GM12878 (cell line): ENCODE data around the gene KYAT1. TPM values are rescaled to one million over a fixed set of nuclear protein-coding genes. Genes with fewer than 3 reads are reported as not detected.
A peak's percentile ranks its signal among the peaks of the same experiment; 100 is the strongest.

Experiments used
- ATAC-seq: fragments of 200-7000 bp; cut with Tn5 transposase; 3 replicates; pipeline ENCODE4 v1.9.1; 2020; ENCODE audit warnings: mild to moderate bottlenecking, moderate library complexity
- BruUV-seq: library from RNA; stranded (reverse); fragments of 400-500 nt; replicated peaks from 2 replicates; lab custom pipeline; 2021; lab: Mats Ljungman, UMichigan
- CTCF ChIA-PET: fragments of 300-600 bp; sonication (Branson Sonifier 250); formaldehyde crosslinking; extraction: SDS; loops from one replicate; lab custom pipeline; 2021; ENCODE audit warnings: inconsistent platforms; lab: Yijun Ruan, JAX
- POLR2A ChIA-PET: fragments of 350-600 bp; formaldehyde crosslinking; extraction: SDS; loops from one replicate; lab custom pipeline; 2021; ENCODE audit warnings: inconsistent platforms; lab: Charles Lee
- RAD21 ChIA-PET: fragments of 300-600 bp; sonication (Branson Sonifier 250); formaldehyde crosslinking; loops from one replicate; lab custom pipeline; 2023; ENCODE audit warnings: antibody characterized with exemption; ENCODE audit not compliant: unreplicated experiment; lab: Charles Lee
- SMC1A ChIA-PET: fragments of 300-600 bp; sonication (Branson Sonifier 250); formaldehyde crosslinking; loops from one replicate; lab custom pipeline; 2023; ENCODE audit not compliant: unreplicated experiment, uncharacterized antibody; lab: Charles Lee
- DNase-seq: peaks from one replicate; pipeline ENCODE4 v3.0.0-alpha.2; 2011; ENCODE audit warnings: low read depth, low spot score
- FAIRE-seq: peaks from 3 replicates; lab custom pipeline; 2011; peaks lifted over from hg19 to GRCh38; lab: Jason Lieb, UNC
- H2AFZ ChIP-seq: 2 replicates; pipeline ENCODE4 v1.6.0; 2011; ENCODE audit warnings: low read depth, low read length, control low read depth; ENCODE audit not compliant: control insufficient read depth
- H3K27ac ChIP-seq: 2 replicates; pipeline ENCODE4 v1.5.1; 2011; ENCODE audit warnings: control low read depth; ENCODE audit not compliant: control insufficient read depth, insufficient read depth
- H3K27me3 ChIP-seq, 2 experiments: replicated peaks in 1 of 2; 2 replicates each; pipeline versions ENCODE4 v1.6.0 to v1.6.1; 2011; ENCODE audit warnings: low read length in 1 of 2; ENCODE audit not compliant: control insufficient read depth in 2 of 2, insufficient read depth in 2 of 2
- H3K36me3 ChIP-seq, 2 experiments: 2 replicates each; pipeline ENCODE4 v1.5.1; 2011; ENCODE audit warnings: low read length in 1 of 2; ENCODE audit not compliant: control insufficient read depth in 2 of 2, insufficient read depth in 2 of 2
- H3K4me1 ChIP-seq: 2 replicates; pipeline ENCODE4 v1.6.1; 2011; ENCODE audit warnings: mild to moderate bottlenecking, low read length, moderate library complexity, mixed read lengths; ENCODE audit not compliant: control insufficient read depth, insufficient read depth
- H3K4me2 ChIP-seq: 2 replicates; pipeline ENCODE4 v1.6.0; 2011; ENCODE audit warnings: control low read depth; ENCODE audit not compliant: control insufficient read depth, insufficient read depth
- H3K4me3 ChIP-seq: fragments of 200-600 bp; sonication (generic); 2 replicates; pipeline ENCODE4 v1.5.1; 2016
- H3K79me2 ChIP-seq: 2 replicates; pipeline ENCODE4 v1.6.0; 2011; ENCODE audit warnings: low read length; ENCODE audit not compliant: control insufficient read depth, insufficient read depth
- H3K9ac ChIP-seq: 2 replicates; pipeline ENCODE4 v1.8.0; 2011; ENCODE audit warnings: low read length, control low read depth, mixed read lengths; ENCODE audit not compliant: control insufficient read depth, insufficient read depth
- H3K9me3 ChIP-seq: replicated peaks from 3 replicates; pipeline ENCODE4 v1.5.1; 2011; ENCODE audit warnings: mild to moderate bottlenecking, low read length; ENCODE audit not compliant: control insufficient read depth, insufficient read depth
- H4K20me1 ChIP-seq: 2 replicates; pipeline ENCODE4 v1.6.0; 2011; ENCODE audit not compliant: control insufficient read depth, insufficient read depth
- ATF2 ChIP-seq: IDR thresholded peaks from 2 replicates; pipeline ENCODE4 v1.6.1; 2012; ENCODE audit warnings: low read length, inconsistent platforms
- ATF3 ChIP-seq: IDR thresholded peaks from 2 replicates; pipeline ENCODE4 v1.6.1; 2011; ENCODE audit warnings: low read depth, mild to moderate bottlenecking, low read length, moderate library complexity, borderline replicate concordance; ENCODE audit errors: extremely low read depth
- CREM ChIP-seq: IDR thresholded peaks from 2 replicates; pipeline ENCODE4 v1.6.1; 2014; ENCODE audit warnings: antibody characterized with exemption, low read depth
- E2F4 ChIP-seq: IDR thresholded peaks from 2 replicates; pipeline ENCODE4 v1.6.1; 2012; ENCODE audit warnings: low read depth, low read length, improper control_type of control experiment
- RAD21 ChIP-seq: IDR thresholded peaks from 2 replicates; pipeline ENCODE4 v1.6.1; 2011; ENCODE audit warnings: mild to moderate bottlenecking, low read depth, low read length, moderate library complexity; ENCODE audit not compliant: insufficient read depth
- RAD51 ChIP-seq: fragments of 450-650 bp; IDR thresholded peaks from 2 replicates; pipeline ENCODE4 v1.6.1; 2016; ENCODE audit warnings: moderate library complexity, mild to moderate bottlenecking, inconsistent platforms
- SMAD5 ChIP-seq: IDR thresholded peaks from 2 replicates; pipeline ENCODE4 v1.6.1; 2016; ENCODE audit warnings: antibody characterized with exemption, low read depth
- SPI1 ChIP-seq: IDR thresholded peaks from 2 replicates; pipeline ENCODE4 v1.6.1; 2011; ENCODE audit warnings: low read depth, mild to moderate bottlenecking, low read length, moderate library complexity, borderline replicate concordance; ENCODE audit not compliant: insufficient read depth
- SREBF2 ChIP-seq: IDR thresholded peaks from 2 replicates; pipeline ENCODE4 v1.6.1; 2012; ENCODE audit warnings: mild to moderate bottlenecking, low read length
- ZNF687 ChIP-seq: fragments of 450-650 bp; IDR thresholded peaks from 2 replicates; pipeline ENCODE4 v1.6.1; 2017; ENCODE audit warnings: mild to moderate bottlenecking, moderate library complexity
- WGBS: methylation state at CpG from one replicate; pipeline ENCODE4 v1.1.6; 2016; ENCODE audit warnings: low lambda C conversion rate; ENCODE audit not compliant: insufficient replicate concordance, insufficient coverage; ENCODE audit errors: missing lambda C conversion rate; 5-methylcytosine and 5-hydroxymethylcytosine counted together
- in situ Hi-C: fragments of 300-500 bp; cut with MboI; formaldehyde crosslinking; loops from 9 replicates; pipeline ENCODE4 v1.14.3; 2018; ENCODE audit warnings: mixed read lengths
- intact Hi-C: fragments of 100-400 bp; cut with micrococcal nuclease; formaldehyde crosslinking; loops from one replicate; pipeline ENCODE4 v1.14.2; 2022; ENCODE audit not compliant: unreplicated experiment
- polyA plus RNA-seq, 11 experiments: library from polyadenylated mRNA; depleted of rRNA in 4 of 11; unstranded in 6 of 11; stranded (reverse) in 5 of 11; fragments of >200 nt; fragmentation: Nextera tagmentation in 4 of 11; fragmentation: Illumina TruSeq in 1 of 11; extraction: Ambion mirVana in 4 of 11; extraction: Trizol in 1 of 11; gene quantifications; 1 replicate in 1 of 11; 2 replicates in 10 of 11; pipeline versions ENCODE4 v1.2.1 to v1.2.3, GENCODE V29; 2011 to 2016; ENCODE audit warnings: inconsistent platforms in 2 of 11, missing spikeins in 2 of 11, low read depth in 1 of 11
- total RNA-seq, 4 experiments: library from RNA; depleted of rRNA in 3 of 4; stranded (reverse); fragments of >200 nt in 3 of 4; fragmentation: Illumina TruSeq in 1 of 4; extraction: Trizol in 1 of 4; gene quantifications; 2 replicates each; pipeline versions ENCODE4 v1.2.1 to v1.2.3, GENCODE V29; 2013 to 2021

The KYAT1 gene
- total and polyA plus RNA-seq, 10 of the 15 experiments (the other 5 are each of a cell fraction or from before 2014, with no cell fraction given): 5.8 to 15.7 (median 11.4) TPM

- 86% methylated on average over 12 of the region's 12 CpGs for WGBS
- no peak for ATAC-seq
- CTCF ChIA-PET: interaction anchor here (0.6 kb wide), 1 partner anchor 35 kb away, joined by 3 read pairs; no protein-coding TSS in a partner anchor
Observed at GRCh38 chr9:128841694-128842492, 39.9 kb downstream of the KYAT1 start.

GRCh38 chr9:128840524-128840923 lies 41.2 kb downstream of the KYAT1 start:
- CTCF ChIA-PET: no interaction called here
- TF ChIP-seq CREM (no peak), SREBF2 (no peak), ATF3 (no peak), E2F4 (no peak), ZNF687 (no peak), ATF2 (no peak), SMAD5 (no peak), SPI1 (no peak)

More at GRCh38 chr9:128841694-128842492, 39.9 kb downstream of the KYAT1 start:
- RAD21 ChIA-PET: no interaction called here
- no peaks in the 10 kb centered on the region for H4K20me1 ChIP-seq
- H3K4me1 ChIP-seq: no peaks in the 10 kb centered on the region
- BruUV-seq: no TSS peak
- no peak overlapping the region for H2AFZ ChIP-seq
- SMC1A ChIA-PET: no interaction called here
- no peak overlapping the region for H3K9ac ChIP-seq
- DNase-seq (no peak), FAIRE-seq (no peak)
- no peak overlapping the region for H3K27ac ChIP-seq
- POLR2A ChIA-PET: no interaction called here
- H3K4me2 ChIP-seq: no peak overlapping the region
- in situ Hi-C loops: no loop called here
- H3K36me3 ChIP-seq: no peaks in the 10 kb centered on the region; a peak in 1 of 4 replicates
- intact Hi-C loops: no loop called here
- H3K27me3 ChIP-seq: no peaks in the 10 kb centered on the region
- no peaks in the 10 kb centered on the region for H3K79me2 ChIP-seq
- H3K4me3 ChIP-seq: no peak overlapping the region
- no peak for TF ChIP-seq RAD21
- TF ChIP-seq RAD51: peak; percentile 68
- no peaks in the 10 kb centered on the region for H3K9me3 ChIP-seq

More at GRCh38 chr9:128840524-128840923, 41.2 kb downstream of the KYAT1 start:
- SMC1A ChIA-PET: no interaction called here
- intact Hi-C loops (no loop called here), in situ Hi-C loops (no loop called here)
- no peak for ATAC-seq
- FAIRE-seq: no peak
- RAD21 ChIA-PET: no interaction called here
- Histone ChIP-seq H3K4me2 (no peak overlapping the region), H3K4me3 (no peak overlapping the region), H2AFZ (no peak overlapping the region), H3K9ac (no peak overlapping the region), H3K79me2 (no peaks in the 10 kb centered on the region), H3K27ac (no peak overlapping the region), H3K9me3 (no peaks in the 10 kb centered on the region), H4K20me1 (no peaks in the 10 kb centered on the region), H3K36me3 (no peaks in the 10 kb centered on the region; a peak in 1 of 4 replicates), H3K4me1 (no peaks in the 10 kb centered on the region), H3K27me3 (no peaks in the 10 kb centered on the region)
- no peak for DNase-seq
- POLR2A ChIA-PET: no interaction called here
- BruUV-seq: no TSS peak
- WGBS: 100% methylated on average over 1 of the region's 1 CpG
